Tibial nerve (tissue), 4 donors: ENCODE results near the gene SPEF2.

Experiments
- CTCF ChIP-seq, 5 experiments: fragments of 200-600 bp in 3 of 5; fragments of 450-650 bp in 2 of 5; sonication (generic) in 3 of 5; IDR thresholded peaks; one replicate each; pipeline ENCODE4 v1.5.1; 2016 to 2019; ENCODE audit warnings: antibody characterized with exemption in 5 of 5, mild to moderate bottlenecking in 3 of 5, moderate library complexity in 2 of 5
- EP300 ChIP-seq, 2 donors: sonication (generic); formaldehyde crosslinking; IDR thresholded peaks; one replicate each; pipeline ENCODE4 v1.6.1; 2017; ENCODE audit warnings: antibody characterized with exemption in 2 of 2, mild to moderate bottlenecking in 1 of 2
- POLR2A ChIP-seq, 2 donors: fragments of 450-650 bp; IDR thresholded peaks; one replicate each; pipeline ENCODE4 v1.6.1; 2017; ENCODE audit warnings: antibody characterized with exemption in 2 of 2, mild to moderate bottlenecking in 2 of 2, moderate library complexity in 2 of 2

DNA sequence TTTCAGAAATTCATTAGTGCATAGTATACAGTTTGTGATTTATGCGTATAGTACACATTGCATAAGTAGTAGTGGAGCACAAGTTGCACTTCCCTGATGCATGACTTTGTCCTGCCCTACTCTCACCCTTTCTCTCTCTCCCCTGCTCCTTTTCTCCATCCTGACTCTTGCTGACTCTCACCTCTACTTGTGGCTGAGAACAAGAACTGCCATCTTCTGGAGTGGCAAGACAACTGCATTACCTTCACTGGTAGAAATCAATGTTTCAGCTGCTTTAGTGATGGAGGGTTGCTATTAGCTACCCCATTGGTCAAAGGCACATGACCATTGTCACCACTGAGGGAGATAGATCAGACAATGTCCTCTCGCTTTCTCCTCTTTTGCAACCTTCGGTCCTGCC is 26.9 kb downstream of the SPEF2 start:
- TF ChIP-seq CTCF (IDR thresholded peaks at IDR 0.05) (no peak), POLR2A (IDR thresholded peaks at IDR 0.05) (no peak), EP300 (IDR thresholded peaks at IDR 0.05) (no peak)
